Head of caudate nucleus (tissue), 42 donors: ENCODE results near the gene LPCAT3.

Experiments used
- DNase-seq, 42 donors: peaks; one replicate each; pipeline versions ENCODE4 v3.0.0 to v3.0.0-alpha.2; 2020 to 2021; ENCODE audit warnings: mixed read lengths in 7 of 42
- intact Hi-C: fragments of 100-400 bp; cut with DNase I; formaldehyde crosslinking; loops from one replicate; pipeline ENCODE4 v1.15.0; 2022

LPCAT3 gene

DNA sequence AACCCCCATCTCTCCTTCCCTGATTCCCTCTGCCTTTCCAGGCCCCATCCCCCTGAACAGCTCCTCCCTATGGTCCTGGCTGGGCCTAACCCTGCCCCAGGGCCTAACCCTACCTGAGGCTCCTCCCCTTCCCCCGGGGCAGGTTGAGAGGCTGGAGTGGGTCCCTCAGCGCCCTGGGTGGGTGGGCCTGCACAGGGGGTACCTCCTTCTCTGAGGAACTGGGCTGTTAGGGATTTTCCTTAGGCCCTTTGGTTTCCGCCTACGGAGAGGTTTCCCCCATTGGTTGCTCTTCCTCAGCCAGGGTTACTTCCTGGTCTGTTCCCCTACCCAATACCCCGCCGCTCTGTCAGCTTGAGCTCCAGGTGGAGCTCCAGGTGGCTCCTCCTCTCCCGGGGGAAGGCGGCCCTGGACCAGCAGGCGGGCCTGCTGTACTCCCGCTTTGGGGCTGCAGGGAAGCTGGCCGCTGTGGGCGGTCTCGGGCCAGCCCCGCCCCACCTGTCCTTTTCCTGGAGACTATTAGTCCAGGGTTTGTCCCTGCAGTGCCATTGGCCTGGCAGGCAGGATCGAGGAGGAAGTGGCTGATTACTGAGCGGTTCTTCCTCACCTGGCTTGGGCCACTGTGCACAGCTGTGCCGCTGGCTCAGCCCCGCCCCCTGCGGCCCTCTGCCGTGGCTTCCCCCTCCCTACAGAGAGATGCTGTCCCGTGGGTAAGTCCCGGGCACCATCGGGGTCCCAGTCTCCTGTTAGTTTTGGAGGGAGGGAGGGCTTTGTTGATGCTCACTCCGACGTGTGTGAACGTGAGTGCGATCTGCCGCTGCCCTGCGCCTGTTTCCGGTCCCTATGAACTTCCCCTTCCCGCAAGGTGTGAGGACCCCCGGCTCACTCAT, 72.0 kb downstream of the LPCAT3 start:
- intact Hi-C loops = loop anchor here (5.0 kb wide), 1 partner anchor 166 kb away; no protein-coding TSS in a partner anchor
- no peak for DNase-seq

DNA sequence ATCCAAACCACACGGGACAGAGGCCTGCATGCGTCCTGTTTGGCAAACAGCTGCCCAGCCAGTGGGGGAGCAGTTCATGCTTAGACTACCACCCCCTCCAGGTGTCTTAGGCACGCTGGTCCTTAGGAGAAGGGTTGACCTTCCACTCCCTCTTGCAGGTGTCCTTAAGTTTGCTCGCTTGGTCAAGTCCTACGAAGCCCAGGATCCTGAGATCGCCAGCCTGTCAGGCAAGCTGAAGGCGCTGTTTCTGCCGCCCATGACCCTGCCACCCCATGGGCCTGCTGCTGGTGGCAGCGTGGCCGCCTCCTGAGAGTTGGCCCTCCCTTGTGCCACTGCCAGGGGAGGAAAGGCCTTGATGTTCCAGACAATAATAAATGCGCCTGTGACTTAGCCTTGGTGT, 72.7 kb downstream of the LPCAT3 start:
- DNase-seq = no peak
- intact Hi-C loops = loop anchor here (2.0 to 5.0 kb wide), 2 partner anchors 25 to 167 kb away; partner anchors contain the start of genes EMG1 and PHB2

- intact Hi-C loops = loop anchor here (2.0 to 5.0 kb wide), 2 partner anchors 26 to 168 kb away; partner anchors contain the start of genes EMG1 and PHB2
- DNase-seq = peak; percentile 88 to 98 (median 94)
Measured at GRCh38 chr12:6944381-6945186, 73.7 kb downstream of the LPCAT3 start.

DNA sequence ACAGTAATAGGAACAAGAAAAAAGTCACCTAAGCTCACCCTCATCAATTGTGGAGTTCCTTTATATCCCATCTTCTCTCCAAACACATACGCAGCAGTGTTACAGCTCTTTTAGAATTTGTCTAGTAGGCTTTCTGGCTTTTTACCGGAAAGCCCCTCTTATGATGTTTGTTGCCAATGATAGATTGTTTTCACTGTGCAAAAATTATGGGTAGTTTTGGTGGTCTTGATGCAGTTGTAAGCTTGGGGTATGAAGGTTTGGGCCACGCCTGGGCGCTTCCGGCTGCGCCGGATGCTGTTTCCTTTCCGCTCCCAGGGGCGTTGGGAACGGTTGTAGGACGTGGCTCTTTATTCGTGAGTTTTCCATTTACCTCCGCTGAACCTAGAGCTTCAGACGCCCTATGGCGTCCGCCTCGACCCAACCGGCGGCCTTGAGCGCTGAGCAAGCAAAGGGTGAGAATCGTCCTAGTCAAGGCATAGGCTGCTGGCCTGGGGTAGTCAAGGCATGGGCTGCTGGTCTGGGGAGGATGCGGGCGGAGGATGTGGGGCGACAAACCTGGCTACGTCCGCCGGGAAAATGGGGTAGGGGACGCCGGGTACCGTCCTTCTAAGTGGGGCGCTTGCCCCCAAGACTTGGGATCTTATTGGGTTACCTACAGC, 74.4 kb downstream of the LPCAT3 start, which contains the start of the genes C12orf57 and RNU7-1:
C12orf57 (plus strand) TSS at position 301 of the 659 bp plus-strand sequence; CDS start at position 401, 100 bp downstream.
RNU7-1 (plus strand) TSS at position 95 of the 659 bp plus-strand sequence.
- peak; percentile 48 to 86 (median 73) for DNase-seq
- intact Hi-C loops = loop anchor here (2.0 kb wide), 1 partner anchor 27 kb away; the partner anchor contains the start of genes EMG1 and PHB2

GRCh38 chr12:6943389-6943721, 74.9 kb downstream of the LPCAT3 start:
- intact Hi-C loops = no loop called here
- DNase-seq = peak; percentile 72 to 98 (median 92)

DNA sequence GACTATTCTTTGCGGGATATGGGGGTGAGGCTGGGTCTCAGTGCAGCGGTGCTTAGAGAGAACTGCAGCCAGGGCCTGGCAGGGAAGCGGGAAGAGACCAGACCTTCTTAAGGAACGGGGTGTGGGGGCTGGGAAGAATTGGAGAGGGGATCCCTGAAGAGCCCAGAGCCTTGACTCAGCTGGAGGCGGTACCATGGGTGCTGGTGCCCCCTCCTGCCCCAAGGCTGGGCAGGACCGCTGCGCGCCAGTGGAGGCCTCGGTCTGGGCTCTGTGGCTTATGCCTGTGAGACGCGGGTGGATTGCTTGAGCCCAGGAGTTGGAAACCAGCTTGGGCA, 76.0 kb downstream of the LPCAT3 start:
- no peak for DNase-seq
- intact Hi-C loops = no loop called here

DNA sequence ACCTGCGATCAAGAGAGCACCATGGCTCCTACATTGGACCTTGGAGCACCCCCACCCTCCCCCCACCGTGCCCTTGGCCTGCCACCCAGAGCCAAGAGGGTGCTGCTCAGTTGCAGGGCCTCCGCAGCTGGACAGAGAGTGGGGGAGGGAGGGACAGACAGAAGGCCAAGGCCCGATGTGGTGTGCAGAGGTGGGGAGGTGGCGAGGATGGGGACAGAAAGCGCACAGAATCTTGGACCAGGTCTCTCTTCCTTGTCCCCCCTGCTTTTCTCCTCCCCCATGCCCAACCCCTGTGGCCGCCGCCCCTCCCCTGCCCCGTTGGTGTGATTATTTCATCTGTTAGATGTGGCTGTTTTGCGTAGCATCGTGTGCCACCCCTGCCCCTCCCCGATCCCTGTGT, 76.5 kb downstream of the LPCAT3 start:
- no peak for DNase-seq
- intact Hi-C loops = no loop called here

DNA sequence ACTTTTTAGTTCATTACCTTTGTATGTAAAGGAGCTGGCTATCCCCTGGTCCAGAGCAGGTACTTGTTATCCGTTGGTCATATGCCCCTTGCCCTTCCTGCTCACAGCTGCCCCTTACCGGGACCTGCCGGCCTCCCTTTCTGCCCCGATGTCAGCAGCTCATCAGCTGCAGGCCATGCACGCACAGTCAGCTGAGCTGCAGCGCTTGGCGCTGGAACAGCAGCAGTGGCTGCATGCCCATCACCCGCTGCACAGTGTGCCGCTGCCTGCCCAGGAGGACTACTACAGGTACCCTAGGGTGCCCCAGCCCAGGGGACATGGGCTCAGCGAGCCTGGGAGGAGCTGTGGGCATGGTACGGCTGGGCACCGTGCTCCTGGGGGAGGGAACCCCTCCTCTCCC, 77.0 kb downstream of the LPCAT3 start:
- intact Hi-C loops = no loop called here
- DNase-seq = no peak

DNA sequence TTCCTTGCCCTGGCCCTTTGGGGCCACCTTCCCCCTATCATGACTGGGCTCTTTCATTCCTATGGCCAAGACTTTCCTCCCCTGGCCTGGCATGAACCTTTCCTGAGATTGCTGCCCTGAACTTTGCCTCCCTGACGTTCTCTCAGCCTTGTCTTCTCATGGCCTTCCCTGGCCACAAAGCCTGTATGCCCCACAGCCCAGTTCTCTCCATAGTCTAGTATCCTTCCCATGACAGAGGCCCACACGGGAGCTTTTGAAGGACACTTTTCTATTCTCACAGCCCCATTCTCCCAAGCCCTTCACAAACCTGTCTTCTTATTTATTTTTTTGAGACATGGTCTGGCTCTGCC, 79.1 kb downstream of the LPCAT3 start:
- intact Hi-C loops = no loop called here
- no peak for DNase-seq

DNA sequence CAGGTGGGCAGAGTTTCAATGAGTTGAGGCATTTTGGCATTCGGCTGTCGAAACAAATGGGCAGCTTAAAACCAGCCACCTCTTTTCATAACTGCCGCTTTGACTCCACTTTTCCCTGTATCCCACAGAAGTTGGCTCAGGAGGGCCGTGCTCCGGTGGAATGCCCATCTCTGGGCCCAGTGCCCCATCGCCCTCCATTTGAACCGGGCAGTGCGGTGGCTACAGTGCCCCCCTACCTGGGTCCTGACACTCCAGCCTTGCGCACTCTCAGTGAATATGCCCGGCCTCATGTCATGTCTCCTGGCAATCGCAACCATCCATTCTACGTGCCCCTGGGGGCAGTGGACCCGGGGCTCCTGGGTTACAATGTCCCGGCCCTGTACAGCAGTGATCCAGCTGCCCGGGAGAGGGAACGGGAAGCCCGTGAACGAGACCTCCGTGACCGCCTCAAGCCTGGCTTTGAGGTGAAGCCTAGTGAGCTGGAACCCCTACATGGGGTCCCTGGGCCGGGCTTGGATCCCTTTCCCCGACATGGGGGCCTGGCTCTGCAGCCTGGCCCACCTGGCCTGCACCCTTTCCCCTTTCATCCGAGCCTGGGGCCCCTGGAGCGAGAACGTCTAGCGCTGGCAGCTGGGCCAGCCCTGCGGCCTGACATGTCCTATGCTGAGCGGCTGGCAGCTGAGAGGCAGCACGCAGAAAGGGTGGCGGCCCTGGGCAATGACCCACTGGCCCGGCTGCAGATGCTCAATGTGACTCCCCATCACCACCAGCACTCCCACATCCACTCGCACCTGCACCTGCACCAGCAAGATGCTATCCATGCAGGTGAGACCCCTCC, 79.7 kb downstream of the LPCAT3 start:
- intact Hi-C loops = no loop called here
- DNase-seq = no peak

DNA sequence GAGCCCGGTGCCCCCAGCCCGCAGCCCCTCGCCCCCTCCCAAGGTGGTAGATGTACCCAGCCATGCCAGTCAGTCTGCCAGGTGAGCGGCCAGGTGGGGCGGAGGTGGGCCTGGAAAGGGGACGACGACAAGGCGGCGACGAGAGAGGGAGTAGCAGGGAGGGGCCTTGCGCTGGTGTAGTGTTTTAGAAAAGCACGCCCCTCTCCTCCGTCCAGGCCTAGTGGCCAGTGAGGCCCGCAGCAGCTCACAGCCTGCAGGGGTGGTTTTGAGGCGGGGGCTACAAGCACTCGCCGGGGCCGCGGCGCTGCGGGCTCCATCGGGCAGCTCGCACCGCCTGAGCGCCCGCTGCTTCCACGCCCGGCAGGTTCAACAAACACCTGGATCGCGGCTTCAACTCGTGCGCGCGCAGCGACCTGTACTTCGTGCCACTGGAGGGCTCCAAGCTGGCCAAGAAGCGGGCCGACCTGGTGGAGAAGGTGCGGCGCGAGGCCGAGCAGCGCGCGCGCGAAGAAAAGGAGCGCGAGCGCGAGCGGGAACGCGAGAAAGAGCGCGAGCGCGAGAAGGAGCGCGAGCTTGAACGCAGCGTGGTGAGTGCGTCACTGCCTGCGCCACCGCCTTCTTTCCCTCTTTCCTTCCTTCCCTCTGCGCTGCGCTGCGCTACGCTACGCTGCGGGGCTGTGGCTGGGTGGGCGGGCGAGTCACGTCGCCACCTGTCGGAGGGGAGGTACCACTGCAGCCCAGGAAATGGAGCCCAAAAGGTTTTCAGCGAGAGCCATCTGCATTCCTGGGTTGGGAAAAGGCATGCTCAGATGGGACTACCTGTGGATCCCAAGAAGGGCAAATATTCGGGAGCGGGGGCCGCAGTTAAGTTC, 80.6 kb downstream of the LPCAT3 start:
- DNase-seq = peak; percentile 88 to 98 (median 94)
- intact Hi-C loops = no loop called here

DNA sequence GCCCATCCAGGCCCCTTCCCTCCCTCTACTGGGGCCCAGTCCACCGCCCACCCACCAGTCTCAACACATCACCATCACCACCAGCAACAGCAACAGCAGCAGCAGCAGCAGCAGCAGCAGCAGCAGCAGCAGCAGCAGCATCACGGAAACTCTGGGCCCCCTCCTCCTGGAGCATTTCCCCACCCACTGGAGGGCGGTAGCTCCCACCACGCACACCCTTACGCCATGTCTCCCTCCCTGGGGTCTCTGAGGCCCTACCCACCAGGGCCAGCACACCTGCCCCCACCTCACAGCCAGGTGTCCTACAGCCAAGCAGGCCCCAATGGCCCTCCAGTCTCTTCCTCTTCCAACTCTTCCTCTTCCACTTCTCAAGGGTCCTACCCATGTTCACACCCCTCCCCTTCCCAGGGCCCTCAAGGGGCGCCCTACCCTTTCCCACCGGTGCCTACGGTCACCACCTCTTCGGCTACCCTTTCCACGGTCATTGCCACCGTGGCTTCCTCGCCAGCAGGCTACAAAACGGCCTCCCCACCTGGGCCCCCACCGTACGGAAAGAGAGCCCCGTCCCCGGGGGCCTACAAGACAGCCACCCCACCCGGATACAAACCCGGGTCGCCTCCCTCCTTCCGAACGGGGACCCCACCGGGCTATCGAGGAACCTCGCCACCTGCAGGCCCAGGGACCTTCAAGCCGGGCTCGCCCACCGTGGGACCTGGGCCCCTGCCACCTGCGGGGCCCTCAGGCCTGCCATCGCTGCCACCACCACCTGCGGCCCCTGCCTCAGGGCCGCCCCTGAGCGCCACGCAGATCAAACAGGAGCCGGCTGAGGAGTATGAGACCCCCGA, 81.4 kb downstream of the LPCAT3 start:
- intact Hi-C loops = no loop called here
- peak in 7 of 42 donors; percentile 20 to 72 (median 40) for DNase-seq

DNA sequence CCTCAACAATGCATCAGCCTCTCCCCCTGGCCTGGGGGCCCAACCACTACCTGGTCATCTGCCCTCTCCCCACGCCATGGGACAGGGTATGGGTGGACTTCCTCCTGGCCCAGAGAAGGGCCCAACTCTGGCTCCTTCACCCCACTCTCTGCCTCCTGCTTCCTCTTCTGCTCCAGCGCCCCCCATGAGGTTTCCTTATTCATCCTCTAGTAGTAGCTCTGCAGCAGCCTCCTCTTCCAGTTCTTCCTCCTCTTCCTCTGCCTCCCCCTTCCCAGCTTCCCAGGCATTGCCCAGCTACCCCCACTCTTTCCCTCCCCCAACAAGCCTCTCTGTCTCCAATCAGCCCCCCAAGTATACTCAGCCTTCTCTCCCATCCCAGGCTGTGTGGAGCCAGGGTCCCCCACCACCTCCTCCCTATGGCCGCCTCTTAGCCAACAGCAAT, 82.1 kb downstream of the LPCAT3 start:
- no peak for DNase-seq
- intact Hi-C loops = no loop called here

- DNase-seq = no peak
- intact Hi-C loops = no loop called here
Measured at GRCh38 chr12:6935371-6936193, 82.7 kb downstream of the LPCAT3 start.

GRCh38 chr12:6934110-6934509, 84.2 kb downstream of the LPCAT3 start:
- intact Hi-C loops = no loop called here
- DNase-seq = no peak

DNA sequence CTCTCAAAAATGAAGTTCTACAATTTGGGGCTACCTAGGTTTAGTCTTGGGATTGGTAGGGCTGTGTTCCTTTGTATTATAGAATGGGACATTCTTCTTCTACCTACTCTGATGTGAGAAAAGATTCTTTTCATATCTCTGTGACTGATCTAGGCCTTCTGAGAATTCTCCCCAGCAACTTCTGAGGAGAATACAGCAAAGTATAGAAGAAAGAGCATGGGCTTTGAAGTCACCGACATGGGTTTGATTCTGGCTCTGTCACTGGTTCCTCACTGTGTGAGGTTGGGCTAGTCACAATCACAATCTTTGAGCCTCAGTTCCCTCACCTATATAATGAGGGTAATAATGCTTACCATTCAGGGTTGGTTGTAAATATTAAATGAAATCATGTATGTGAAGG, 85.5 kb downstream of the LPCAT3 start:
- intact Hi-C loops = no loop called here
- no peak for DNase-seq
